ENCODE measurements around the gene EBP. TPM values are rescaled to one million over a fixed set of nuclear protein-coding genes. Genes with fewer than 3 reads are reported as not detected.

EBP gene
- total and polyA plus RNA-seq, 4 donors = 41.5 to 254 (median 158) TPM

DNA sequence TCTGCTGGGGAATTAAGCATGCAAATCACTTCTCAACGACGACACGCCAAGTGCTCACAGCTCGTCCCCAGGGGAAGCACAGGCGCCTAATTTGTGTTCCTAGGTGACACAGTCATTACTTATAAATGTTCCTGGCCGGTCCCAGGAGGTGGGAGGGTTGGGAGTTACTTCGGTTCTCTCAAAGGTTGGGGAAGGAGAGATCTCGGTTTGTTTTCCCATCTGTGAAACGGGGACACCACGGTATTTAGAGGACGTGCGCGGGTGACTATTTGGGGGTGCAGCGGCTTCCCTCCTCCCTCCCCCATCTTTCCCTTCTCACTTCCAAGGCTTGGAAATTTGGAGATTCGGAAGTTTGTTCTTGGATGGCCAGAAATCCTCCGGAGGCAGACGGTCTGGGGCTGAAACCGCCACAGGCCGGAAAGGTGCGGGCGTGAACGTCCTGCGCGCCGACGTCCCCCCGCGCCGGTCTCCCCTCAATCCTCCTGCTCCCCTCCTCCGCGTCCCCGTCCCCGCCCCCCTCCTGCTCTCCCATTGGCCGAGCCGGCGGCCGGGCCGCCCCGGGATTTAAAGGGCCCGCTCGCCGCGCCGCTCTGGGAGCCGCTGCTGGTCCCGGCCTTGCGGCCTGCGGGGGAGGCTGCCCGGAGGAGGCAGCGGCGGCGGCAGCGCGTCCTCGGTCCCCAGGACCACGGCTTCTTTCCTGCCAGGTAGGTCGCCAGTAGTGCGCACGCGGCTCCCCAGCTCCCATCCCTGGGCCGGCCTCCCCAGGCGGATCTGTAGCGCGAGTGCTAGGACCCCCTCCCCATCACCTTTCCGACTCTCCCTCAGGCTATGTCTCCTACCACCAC lies 13.0 kb upstream of the EBP start, which contains the start of gene PORCN:
TSS of gene PORCN (plus strand) at position 593 of the 845 bp plus-strand sequence. CDS start 829 bp downstream, outside the sequence.
- WGBS, 2 donors = 1 to 38% methylated on average over 31 to 65 of the region's 65 CpGs
- peak within 1 kb of the TSS; percentile 73 to 86 for H3K27ac ChIP-seq (ENCODE audit: low read depth in 1 of 2, low read length in 1 of 2)
- peak; percentile 69 to 79 (median 75) for DNase-seq
- TF ChIP-seq, protein P1, sequence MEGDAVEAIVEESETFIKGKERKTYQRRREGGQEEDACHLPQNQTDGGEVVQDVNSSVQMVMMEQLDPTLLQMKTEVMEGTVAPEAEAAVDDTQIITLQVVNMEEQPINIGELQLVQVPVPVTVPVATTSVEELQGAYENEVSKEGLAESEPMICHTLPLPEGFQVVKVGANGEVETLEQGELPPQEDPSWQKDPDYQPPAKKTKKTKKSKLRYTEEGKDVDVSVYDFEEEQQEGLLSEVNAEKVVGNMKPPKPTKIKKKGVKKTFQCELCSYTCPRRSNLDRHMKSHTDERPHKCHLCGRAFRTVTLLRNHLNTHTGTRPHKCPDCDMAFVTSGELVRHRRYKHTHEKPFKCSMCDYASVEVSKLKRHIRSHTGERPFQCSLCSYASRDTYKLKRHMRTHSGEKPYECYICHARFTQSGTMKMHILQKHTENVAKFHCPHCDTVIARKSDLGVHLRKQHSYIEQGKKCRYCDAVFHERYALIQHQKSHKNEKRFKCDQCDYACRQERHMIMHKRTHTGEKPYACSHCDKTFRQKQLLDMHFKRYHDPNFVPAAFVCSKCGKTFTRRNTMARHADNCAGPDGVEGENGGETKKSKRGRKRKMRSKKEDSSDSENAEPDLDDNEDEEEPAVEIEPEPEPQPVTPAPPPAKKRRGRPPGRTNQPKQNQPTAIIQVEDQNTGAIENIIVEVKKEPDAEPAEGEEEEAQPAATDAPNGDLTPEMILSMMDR (IDR thresholded peaks at IDR 0.05; ENCODE audit: control extremely low read depth, extremely low read depth) = no peak
- peak within 1 kb of the TSS; percentile 76 for H3K4me3 ChIP-seq
- H3K27me3 ChIP-seq (ENCODE audit: control insufficient read depth in 3 of 3, insufficient read depth in 3 of 3, low read length in 2 of 3) = no peaks in the 10 kb centered on the region
- H3K9me3 ChIP-seq (ENCODE audit: control insufficient read depth in 4 of 4, insufficient read depth in 3 of 4, low read length in 3 of 4) = peaks cover 0 to 9% (median 0%) of the 10 kb centered on the region in 4 donors
- H3K4me1 ChIP-seq (ENCODE audit: control insufficient read depth in 5 of 5, insufficient read depth in 5 of 5, low read length in 5 of 5) = peaks cover 0 to 4% (median 0%) of the 10 kb centered on the region in 5 donors
- H3K36me3 ChIP-seq (ENCODE audit: control insufficient read depth in 4 of 4, insufficient read depth in 4 of 4, low read length in 4 of 4) = no peaks in the 10 kb centered on the region
- peak within 1 kb of the TSS in 1 of 2 donors; percentile 71 for H3K9ac ChIP-seq (ENCODE audit: insufficient read depth in 1 of 2, low read length in 2 of 2)
- ATAC-seq (ENCODE audit: insufficient read depth, low FRiP score) = peak; percentile 93

DNA sequence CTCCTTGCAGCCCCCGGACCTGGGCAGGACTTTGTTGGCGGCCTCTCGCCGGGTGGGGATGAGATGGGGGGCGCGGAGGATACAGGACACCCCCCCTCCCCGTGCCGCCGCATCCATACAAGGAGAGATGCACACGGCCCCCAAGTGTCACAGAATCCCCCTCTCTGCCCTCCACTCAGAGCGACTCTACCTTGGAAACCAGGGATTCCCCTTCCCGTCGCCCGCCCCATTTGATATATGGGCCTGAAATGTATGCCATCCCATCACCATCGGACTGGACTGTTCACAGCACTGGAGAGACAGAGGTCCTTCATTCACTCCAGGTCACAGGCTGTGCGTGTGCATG lies 12.4 kb upstream of the EBP start:
- DNase-seq (no peak), ATAC-seq (ENCODE audit: insufficient read depth, low FRiP score) (no peak)
- H3K9me3 ChIP-seq (ENCODE audit: control insufficient read depth in 4 of 4, insufficient read depth in 3 of 4, low read length in 3 of 4) = peaks cover 0 to 6% (median 0%) of the 10 kb centered on the region in 4 donors
- H3K27me3 ChIP-seq (ENCODE audit: control insufficient read depth in 3 of 3, insufficient read depth in 3 of 3, low read length in 2 of 3) = no peaks in the 10 kb centered on the region
- 7 to 35% methylated on average over 10 to 16 of the region's 16 CpGs for WGBS, 2 donors
- peak overlapping the region in 1 of 2 donors; percentile 71 for H3K9ac ChIP-seq (ENCODE audit: insufficient read depth in 1 of 2, low read length in 2 of 2)
- H3K4me1 ChIP-seq (ENCODE audit: control insufficient read depth in 5 of 5, insufficient read depth in 5 of 5, low read length in 5 of 5) = peaks cover 0 to 4% (median 0%) of the 10 kb centered on the region in 5 donors
- no peaks in the 10 kb centered on the region for H3K36me3 ChIP-seq (ENCODE audit: control insufficient read depth in 4 of 4, insufficient read depth in 4 of 4, low read length in 4 of 4)
- TF ChIP-seq, protein P1 (IDR thresholded peaks at IDR 0.05; ENCODE audit: control extremely low read depth, extremely low read depth) = no peak
- H3K4me3 ChIP-seq = peak overlapping the region; percentile 76
- peak overlapping the region; percentile 73 to 86 for H3K27ac ChIP-seq (ENCODE audit: low read depth in 1 of 2, low read length in 1 of 2)

DNA sequence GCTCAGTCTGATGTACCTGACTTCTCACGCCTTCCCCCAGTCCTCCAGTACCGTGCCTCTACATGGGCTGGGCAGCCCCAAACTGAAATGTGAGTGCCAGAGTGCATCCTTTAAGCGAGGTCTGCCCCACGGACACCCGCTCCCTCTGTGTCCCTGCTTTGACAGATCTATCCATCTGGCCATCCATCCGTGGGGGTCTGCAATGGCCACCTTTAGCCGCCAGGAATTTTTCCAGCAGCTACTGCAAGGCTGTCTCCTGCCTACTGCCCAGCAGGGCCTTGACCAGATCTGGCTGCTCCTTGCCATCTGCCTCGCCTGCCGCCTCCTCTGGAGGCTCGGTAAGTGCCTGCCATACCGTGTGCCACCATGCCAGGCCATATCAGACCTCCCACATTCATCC lies 12.0 kb upstream of the EBP start:
- no peak for DNase-seq
- no peaks in the 10 kb centered on the region for H3K27me3 ChIP-seq (ENCODE audit: control insufficient read depth in 3 of 3, insufficient read depth in 3 of 3, low read length in 2 of 3)
- peaks cover 0 to 6% (median 0%) of the 10 kb centered on the region in 4 donors for H3K9me3 ChIP-seq (ENCODE audit: control insufficient read depth in 4 of 4, insufficient read depth in 3 of 4, low read length in 3 of 4)
- H3K4me3 ChIP-seq = peak overlapping the region; percentile 76
- ATAC-seq (ENCODE audit: insufficient read depth, low FRiP score) = no peak
- peaks cover 0 to 4% (median 0%) of the 10 kb centered on the region in 5 donors for H3K4me1 ChIP-seq (ENCODE audit: control insufficient read depth in 5 of 5, insufficient read depth in 5 of 5, low read length in 5 of 5)
- no peak overlapping the region for H3K27ac ChIP-seq (ENCODE audit: low read depth in 1 of 2, low read length in 1 of 2)
- 70 to 76% methylated on average over 9 to 11 of the region's 11 CpGs for WGBS, 2 donors
- H3K36me3 ChIP-seq (ENCODE audit: control insufficient read depth in 4 of 4, insufficient read depth in 4 of 4, low read length in 4 of 4) = no peaks in the 10 kb centered on the region
- peak overlapping the region in 1 of 2 donors; percentile 71 for H3K9ac ChIP-seq (ENCODE audit: insufficient read depth in 1 of 2, low read length in 2 of 2)
- TF ChIP-seq, protein P1 (IDR thresholded peaks at IDR 0.05; ENCODE audit: control extremely low read depth, extremely low read depth) = no peak
